GM12878 (cell line): ENCODE results near the gene PARD6B. TPM values are rescaled to one million over a fixed set of nuclear protein-coding genes. Genes with fewer than 3 reads are reported as not detected.

Experiments used
- ATAC-seq: fragments of 200-7000 bp; cut with Tn5 transposase; 3 replicates; pipeline ENCODE4 v1.9.1; 2020; ENCODE audit warnings: mild to moderate bottlenecking, moderate library complexity
- BruUV-seq: library from RNA; stranded (reverse); fragments of 400-500 nt; replicated peaks from 2 replicates; lab custom pipeline; 2021; lab: Mats Ljungman, UMichigan
- CTCF ChIA-PET: fragments of 300-600 bp; sonication (Branson Sonifier 250); formaldehyde crosslinking; extraction: SDS; loops from one replicate; lab custom pipeline; 2021; ENCODE audit warnings: inconsistent platforms; lab: Yijun Ruan, JAX
- POLR2A ChIA-PET: fragments of 350-600 bp; formaldehyde crosslinking; extraction: SDS; loops from one replicate; lab custom pipeline; 2021; ENCODE audit warnings: inconsistent platforms; lab: Charles Lee
- RAD21 ChIA-PET: fragments of 300-600 bp; sonication (Branson Sonifier 250); formaldehyde crosslinking; loops from one replicate; lab custom pipeline; 2023; ENCODE audit warnings: antibody characterized with exemption; ENCODE audit not compliant: unreplicated experiment; lab: Charles Lee
- SMC1A ChIA-PET: fragments of 300-600 bp; sonication (Branson Sonifier 250); formaldehyde crosslinking; loops from one replicate; lab custom pipeline; 2023; ENCODE audit not compliant: unreplicated experiment, uncharacterized antibody; lab: Charles Lee
- DNase-seq: peaks from one replicate; pipeline ENCODE4 v3.0.0-alpha.2; 2011; ENCODE audit warnings: low read depth, low spot score
- FAIRE-seq: peaks from 3 replicates; lab custom pipeline; 2011; peaks lifted over from hg19 to GRCh38; lab: Jason Lieb, UNC
- H2AFZ ChIP-seq: 2 replicates; pipeline ENCODE4 v1.6.0; 2011; ENCODE audit warnings: low read depth, low read length, control low read depth; ENCODE audit not compliant: control insufficient read depth
- H3K27ac ChIP-seq: 2 replicates; pipeline ENCODE4 v1.5.1; 2011; ENCODE audit warnings: control low read depth; ENCODE audit not compliant: control insufficient read depth, insufficient read depth
- H3K27me3 ChIP-seq, 2 experiments: replicated peaks in 1 of 2; 2 replicates each; pipeline versions ENCODE4 v1.6.0 to v1.6.1; 2011; ENCODE audit warnings: low read length in 1 of 2; ENCODE audit not compliant: control insufficient read depth in 2 of 2, insufficient read depth in 2 of 2
- H3K36me3 ChIP-seq, 2 experiments: 2 replicates each; pipeline ENCODE4 v1.5.1; 2011; ENCODE audit warnings: low read length in 1 of 2; ENCODE audit not compliant: control insufficient read depth in 2 of 2, insufficient read depth in 2 of 2
- H3K4me1 ChIP-seq: 2 replicates; pipeline ENCODE4 v1.6.1; 2011; ENCODE audit warnings: mild to moderate bottlenecking, low read length, moderate library complexity, mixed read lengths; ENCODE audit not compliant: control insufficient read depth, insufficient read depth
- H3K4me2 ChIP-seq: 2 replicates; pipeline ENCODE4 v1.6.0; 2011; ENCODE audit warnings: control low read depth; ENCODE audit not compliant: control insufficient read depth, insufficient read depth
- H3K4me3 ChIP-seq: fragments of 200-600 bp; sonication (generic); 2 replicates; pipeline ENCODE4 v1.5.1; 2016
- H3K79me2 ChIP-seq: 2 replicates; pipeline ENCODE4 v1.6.0; 2011; ENCODE audit warnings: low read length; ENCODE audit not compliant: control insufficient read depth, insufficient read depth
- H3K9ac ChIP-seq: 2 replicates; pipeline ENCODE4 v1.8.0; 2011; ENCODE audit warnings: low read length, control low read depth, mixed read lengths; ENCODE audit not compliant: control insufficient read depth, insufficient read depth
- H3K9me3 ChIP-seq: replicated peaks from 3 replicates; pipeline ENCODE4 v1.5.1; 2011; ENCODE audit warnings: mild to moderate bottlenecking, low read length; ENCODE audit not compliant: control insufficient read depth, insufficient read depth
- H4K20me1 ChIP-seq: 2 replicates; pipeline ENCODE4 v1.6.0; 2011; ENCODE audit not compliant: control insufficient read depth, insufficient read depth
- BHLHE40 ChIP-seq, 2 experiments: fragments of 450-650 bp in 1 of 2; IDR thresholded peaks; 2 replicates each; pipeline ENCODE4 v1.6.1; 2011 to 2017; ENCODE audit warnings: low read depth in 2 of 2, borderline replicate concordance in 1 of 2, improper control_type of control experiment in 1 of 2, low read length in 1 of 2, mild to moderate bottlenecking in 1 of 2
- EED ChIP-seq: sonication (generic); IDR thresholded peaks from 2 replicates; pipeline ENCODE4 v1.6.1; 2016; ENCODE audit warnings: antibody characterized with exemption, low read depth
- FOS ChIP-seq: IDR thresholded peaks from 3 replicates; pipeline ENCODE4 v1.6.1; 2011; ENCODE audit warnings: borderline replicate concordance; ENCODE audit not compliant: insufficient read length; ENCODE audit errors: extremely low read depth
- MLLT1 ChIP-seq: fragments of 450-650 bp; IDR thresholded peaks from 2 replicates; pipeline ENCODE4 v1.6.1; 2016; ENCODE audit warnings: mild to moderate bottlenecking
- MYC ChIP-seq: IDR thresholded peaks from 2 replicates; pipeline ENCODE4 v1.6.1; 2011; ENCODE audit warnings: mild to moderate bottlenecking, low read length, moderate library complexity, inconsistent platforms; ENCODE audit not compliant: insufficient read depth, insufficient replicate concordance, insufficient read length, severe bottlenecking
- RUNX3 ChIP-seq: IDR thresholded peaks from 2 replicates; pipeline ENCODE4 v1.6.1; 2012; ENCODE audit warnings: low read length, inconsistent platforms
- SMAD1 ChIP-seq: fragments of 450-650 bp; IDR thresholded peaks from 2 replicates; pipeline ENCODE4 v1.6.1; 2018; ENCODE audit warnings: mild to moderate bottlenecking, low read depth; ENCODE audit not compliant: partially characterized antibody
- SMC3 ChIP-seq: IDR thresholded peaks from 2 replicates; pipeline ENCODE4 v1.6.1; 2011; ENCODE audit warnings: low read length, improper control_type of control experiment, borderline replicate concordance
- SP1 ChIP-seq: IDR thresholded peaks from one replicate; pipeline ENCODE4 v1.6.1; 2011; ENCODE audit warnings: low read depth, low read length
- TARDBP ChIP-seq: IDR thresholded peaks from 2 replicates; pipeline ENCODE4 v1.6.1; 2016; ENCODE audit warnings: borderline replicate concordance
- WGBS: methylation state at CpG from one replicate; pipeline ENCODE4 v1.1.6; 2016; ENCODE audit warnings: low lambda C conversion rate; ENCODE audit not compliant: insufficient replicate concordance, insufficient coverage; ENCODE audit errors: missing lambda C conversion rate; 5-methylcytosine and 5-hydroxymethylcytosine counted together
- in situ Hi-C: fragments of 300-500 bp; cut with MboI; formaldehyde crosslinking; loops from 9 replicates; pipeline ENCODE4 v1.14.3; 2018; ENCODE audit warnings: mixed read lengths
- intact Hi-C: fragments of 100-400 bp; cut with micrococcal nuclease; formaldehyde crosslinking; loops from one replicate; pipeline ENCODE4 v1.14.2; 2022; ENCODE audit not compliant: unreplicated experiment
- polyA plus RNA-seq, 11 experiments: library from polyadenylated mRNA; depleted of rRNA in 4 of 11; unstranded in 6 of 11; stranded (reverse) in 5 of 11; fragments of >200 nt; fragmentation: Nextera tagmentation in 4 of 11; fragmentation: Illumina TruSeq in 1 of 11; extraction: Ambion mirVana in 4 of 11; extraction: Trizol in 1 of 11; gene quantifications; 1 replicate in 1 of 11; 2 replicates in 10 of 11; pipeline versions ENCODE4 v1.2.1 to v1.2.3, GENCODE V29; 2011 to 2016; ENCODE audit warnings: inconsistent platforms in 2 of 11, missing spikeins in 2 of 11, low read depth in 1 of 11
- total RNA-seq, 4 experiments: library from RNA; depleted of rRNA in 3 of 4; stranded (reverse); fragments of >200 nt in 3 of 4; fragmentation: Illumina TruSeq in 1 of 4; extraction: Trizol in 1 of 4; gene quantifications; 2 replicates each; pipeline versions ENCODE4 v1.2.1 to v1.2.3, GENCODE V29; 2013 to 2021
- TF ChIP-seq, protein P1 (sequence below): fragments of 450-650 bp; IDR thresholded peaks from 2 replicates; pipeline ENCODE4 v1.6.1; 2017; ENCODE audit warnings: mild to moderate bottlenecking, moderate library complexity

PARD6B gene
- total and polyA plus RNA-seq, 10 of the 15 experiments (the other 5 are each of a cell fraction or from before 2014, with no cell fraction given) = 0.57 to 4.7 (median 2.0) TPM

DNA sequence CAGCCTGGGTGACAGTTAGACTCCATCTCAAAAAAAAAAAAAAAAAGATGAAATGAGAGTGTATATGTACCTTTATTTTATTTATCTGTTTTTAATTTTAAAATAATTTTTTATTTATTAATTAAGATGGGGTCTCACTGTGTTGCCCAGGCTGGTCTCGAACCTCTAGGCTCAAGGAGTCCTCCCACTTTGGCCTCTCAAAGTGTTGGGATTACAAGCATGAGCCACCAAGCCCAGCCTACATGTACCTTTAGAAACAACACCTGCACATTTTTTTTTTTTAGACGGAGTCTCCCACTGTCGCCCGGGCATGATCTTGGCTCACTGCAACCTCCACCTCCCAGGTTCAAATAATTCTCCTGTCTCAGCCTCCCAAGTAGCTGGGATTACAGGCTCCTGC is 12.1 kb upstream of the PARD6B start:
- CTCF ChIA-PET = no interaction called here
- Histone ChIP-seq H3K4me3 (no peak overlapping the region), H3K9ac (no peak overlapping the region), H3K79me2 (no peaks in the 10 kb centered on the region), H4K20me1 (no peaks in the 10 kb centered on the region), H3K9me3 (no peaks in the 10 kb centered on the region), H3K4me1 (no peaks in the 10 kb centered on the region), H3K27me3 (no peaks in the 10 kb centered on the region; a peak in 1 of 4 replicates), H3K36me3 (no peaks in the 10 kb centered on the region), H3K4me2 (no peak overlapping the region), H2AFZ (no peak overlapping the region), H3K27ac (no peak overlapping the region)
- SMC1A ChIA-PET = no interaction called here
- BruUV-seq = no TSS peak
- DNase-seq = no peak
- in situ Hi-C loops = no loop called here
- POLR2A ChIA-PET = no interaction called here
- no peak for FAIRE-seq
- no peak for TF ChIP-seq BHLHE40 (IDR thresholded peaks at IDR 0.05; ENCODE audit: borderline replicate concordance in 1 of 2, low read depth in 2 of 2, low read length in 1 of 2)
- TF ChIP-seq MLLT1 = no peak
- no peak for TF ChIP-seq FOS
- TF ChIP-seq, protein P1, sequence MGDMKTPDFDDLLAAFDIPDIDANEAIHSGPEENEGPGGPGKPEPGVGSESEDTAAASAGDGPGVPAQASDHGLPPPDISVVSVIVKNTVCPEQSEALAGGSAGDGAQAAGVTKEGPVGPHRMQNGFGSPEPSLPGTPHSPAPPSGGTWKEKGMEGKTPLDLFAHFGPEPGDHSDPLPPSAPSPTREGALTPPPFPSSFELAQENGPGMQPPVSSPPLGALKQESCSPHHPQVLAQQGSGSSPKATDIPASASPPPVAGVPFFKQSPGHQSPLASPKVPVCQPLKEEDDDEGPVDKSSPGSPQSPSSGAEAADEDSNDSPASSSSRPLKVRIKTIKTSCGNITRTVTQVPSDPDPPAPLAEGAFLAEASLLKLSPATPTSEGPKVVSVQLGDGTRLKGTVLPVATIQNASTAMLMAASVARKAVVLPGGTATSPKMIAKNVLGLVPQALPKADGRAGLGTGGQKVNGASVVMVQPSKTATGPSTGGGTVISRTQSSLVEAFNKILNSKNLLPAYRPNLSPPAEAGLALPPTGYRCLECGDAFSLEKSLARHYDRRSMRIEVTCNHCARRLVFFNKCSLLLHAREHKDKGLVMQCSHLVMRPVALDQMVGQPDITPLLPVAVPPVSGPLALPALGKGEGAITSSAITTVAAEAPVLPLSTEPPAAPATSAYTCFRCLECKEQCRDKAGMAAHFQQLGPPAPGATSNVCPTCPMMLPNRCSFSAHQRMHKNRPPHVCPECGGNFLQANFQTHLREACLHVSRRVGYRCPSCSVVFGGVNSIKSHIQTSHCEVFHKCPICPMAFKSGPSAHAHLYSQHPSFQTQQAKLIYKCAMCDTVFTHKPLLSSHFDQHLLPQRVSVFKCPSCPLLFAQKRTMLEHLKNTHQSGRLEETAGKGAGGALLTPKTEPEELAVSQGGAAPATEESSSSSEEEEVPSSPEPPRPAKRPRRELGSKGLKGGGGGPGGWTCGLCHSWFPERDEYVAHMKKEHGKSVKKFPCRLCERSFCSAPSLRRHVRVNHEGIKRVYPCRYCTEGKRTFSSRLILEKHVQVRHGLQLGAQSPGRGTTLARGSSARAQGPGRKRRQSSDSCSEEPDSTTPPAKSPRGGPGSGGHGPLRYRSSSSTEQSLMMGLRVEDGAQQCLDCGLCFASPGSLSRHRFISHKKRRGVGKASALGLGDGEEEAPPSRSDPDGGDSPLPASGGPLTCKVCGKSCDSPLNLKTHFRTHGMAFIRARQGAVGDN = no peak
- no peak for TF ChIP-seq RUNX3
- TF ChIP-seq SMC3 = no peak
- no peak for TF ChIP-seq MYC
- no peak for TF ChIP-seq SP1
- no peak for TF ChIP-seq EED
- no peak for TF ChIP-seq TARDBP
- TF ChIP-seq SMAD1 = no peak
- RAD21 ChIA-PET = no interaction called here
- 70% methylated on average over 4 of the region's 4 CpGs for WGBS
- intact Hi-C loops = no loop called here
- ATAC-seq = no peak
